HepG2 (cell line): ENCODE data around the gene ADCYAP1R1. TPM values are rescaled to one million over a fixed set of nuclear protein-coding genes. Genes with fewer than 3 reads are reported as not detected.

ENCODE experiments used
- ATAC-seq: fragments of 200-7000 bp; cut with Tn5 transposase; 3 replicates; pipeline ENCODE4 v1.9.1; 2020; ENCODE audit warnings: mild to moderate bottlenecking, moderate library complexity
- BruUV-seq: library from RNA; stranded (reverse); fragments of 400-500 nt; replicated peaks from 2 replicates; lab custom pipeline; 2021; lab: Mats Ljungman, UMichigan
- CTCF ChIA-PET: fragments of 300-600 bp; formaldehyde crosslinking; extraction: SDS; loops from one replicate; lab custom pipeline; 2021; ENCODE audit warnings: low total read pairs, inconsistent platforms, low intra/inter-chr PET ratio; lab: Yijun Ruan, JAX
- POLR2A ChIA-PET: fragments of 350-600 bp; sonication (Branson Sonifier 250); formaldehyde crosslinking; loops from one replicate; lab custom pipeline; 2020; ENCODE audit warnings: antibody characterized with exemption, inconsistent platforms; lab: Yijun Ruan, JAX
- DNase-seq: peaks from one replicate; pipeline ENCODE4 v3.0.0-alpha.2; 2015; ENCODE audit warnings: low spot score
- FAIRE-seq: peaks from 3 replicates; lab custom pipeline; 2011; peaks lifted over from hg19 to GRCh38; lab: Jason Lieb, UNC
- H2AFZ ChIP-seq: one replicate; pipeline ENCODE4 v1.6.1; 2011; ENCODE audit warnings: low read length, inconsistent platforms
- H3K27ac ChIP-seq: fragments of 300-600 bp; 3 replicates; pipeline ENCODE4 v1.8.0; 2011; ENCODE audit warnings: mixed run types, mild to moderate bottlenecking, mixed read lengths, low read length, inconsistent platforms; ENCODE audit not compliant: insufficient read depth; ENCODE audit errors: extremely low read length
- H3K27me3 ChIP-seq, 2 experiments: fragments of 200-600 bp in 1 of 2; 2 replicates in 1 of 2; 3 replicates in 1 of 2; pipeline versions ENCODE4 v1.6.0 to v1.8.0; 2011; ENCODE audit warnings: low read length in 2 of 2, mild to moderate bottlenecking in 2 of 2, moderate library complexity in 2 of 2, inconsistent platforms in 1 of 2; ENCODE audit not compliant: insufficient read depth in 2 of 2, control insufficient read depth in 1 of 2
- H3K36me3 ChIP-seq, 2 experiments: fragments of 200-600 bp in 1 of 2; replicated peaks in 1 of 2; 2 replicates in 1 of 2; 3 replicates in 1 of 2; pipeline versions ENCODE4 v1.5.1 to v1.8.0; 2011; ENCODE audit warnings: low read length in 2 of 2, inconsistent platforms in 1 of 2; ENCODE audit not compliant: insufficient read depth in 2 of 2, control insufficient read depth in 1 of 2
- H3K4me1 ChIP-seq: 2 replicates; pipeline ENCODE4 v1.5.1; 2012; ENCODE audit warnings: low read length, inconsistent platforms; ENCODE audit not compliant: insufficient read depth
- H3K4me2 ChIP-seq: 2 replicates; pipeline ENCODE4 v1.6.0; 2011; ENCODE audit warnings: low read depth, low read length, inconsistent platforms
- H3K4me3 ChIP-seq, 3 experiments: fragments of 200-600 bp in 1 of 3; sonication (generic), shearing (Covaris generic) in 1 of 3; replicated peaks in 1 of 3; 2 replicates each; pipeline ENCODE4 v1.5.1; 2011 to 2016; ENCODE audit warnings: low read length in 3 of 3, inconsistent platforms in 2 of 3, low read depth in 2 of 3, mild to moderate bottlenecking in 2 of 3, control low read depth in 1 of 3, mixed read lengths in 1 of 3; ENCODE audit not compliant: insufficient read depth in 1 of 3
- H3K79me2 ChIP-seq: one replicate; pipeline ENCODE4 v1.6.1; 2011; ENCODE audit warnings: low read length, inconsistent platforms; ENCODE audit not compliant: insufficient read depth
- H3K9ac ChIP-seq: 2 replicates; pipeline ENCODE4 v1.6.0; 2011; ENCODE audit warnings: mild to moderate bottlenecking, low read depth, low read length, inconsistent platforms; ENCODE audit not compliant: insufficient read depth
- H3K9me3 ChIP-seq: 2 replicates; pipeline ENCODE4 v1.5.1; 2012; ENCODE audit warnings: mild to moderate bottlenecking, low read length
- H4K20me1 ChIP-seq: 2 replicates; pipeline ENCODE4 v1.6.0; 2011; ENCODE audit warnings: inconsistent platforms, mild to moderate bottlenecking, low read length, moderate library complexity; ENCODE audit not compliant: insufficient read depth
- KIAA2018 ChIP-seq: sonication (generic); formaldehyde crosslinking; IDR thresholded peaks from 2 replicates; pipeline ENCODE4 v1.5.0; 2020; ENCODE audit warnings: mild to moderate bottlenecking, missing genetic modification reagents, borderline replicate concordance
- SSRP1 ChIP-seq: IDR thresholded peaks from 2 replicates; pipeline ENCODE4 v1.6.1; 2016; ENCODE audit warnings: control low read depth
- THAP8 ChIP-seq: sonication (generic); formaldehyde crosslinking; IDR thresholded peaks from 2 replicates; pipeline ENCODE4 v1.5.1; 2020; ENCODE audit warnings: missing genetic modification reagents, mild to moderate bottlenecking, borderline replicate concordance
- ZNF317 ChIP-seq: sonication (generic); formaldehyde crosslinking; IDR thresholded peaks from 2 replicates; pipeline ENCODE4 v1.5.0; 2020; ENCODE audit warnings: mild to moderate bottlenecking, missing genetic modification reagents
- WGBS: methylation state at CpG from one replicate; pipeline ENCODE4 v1.1.6; 2017; ENCODE audit warnings: low lambda C conversion rate; 5-methylcytosine and 5-hydroxymethylcytosine counted together
- in situ Hi-C: cut with HindIII; loops from 2 replicates; pipeline ENCODE4 v1.10.0; 2017; ENCODE audit warnings: low pct_unique_long_range_greater_than_20kb; ENCODE audit not compliant: extremely low pct_ligation_motif_present
- intact Hi-C: fragments of 100-400 bp; cut with micrococcal nuclease; formaldehyde crosslinking; loops from one replicate; pipeline ENCODE4 v1.10.0; 2022; ENCODE audit not compliant: unreplicated experiment
- polyA plus RNA-seq, 8 experiments: library from polyadenylated mRNA; depleted of rRNA in 3 of 8; stranded (reverse) in 7 of 8; unstranded in 1 of 8; fragments of >200 nt; fragmentation: Illumina TruSeq in 4 of 8; extraction: Trizol in 4 of 8; gene quantifications; 2 replicates each; pipeline versions ENCODE4 v1.2.1 to v1.2.3, GENCODE V29; 2011 to 2016; ENCODE audit warnings: low read depth in 4 of 8, missing spikeins in 1 of 8, mixed read lengths in 1 of 8; ENCODE audit not compliant: insufficient read depth in 1 of 8
- total RNA-seq, 5 experiments: library from RNA; depleted of rRNA; stranded (reverse); fragments of >200 nt; fragmentation: Illumina TruSeq; extraction: Trizol; gene quantifications; 2 replicates each; pipeline ENCODE4 v1.2.3, GENCODE V29; 2016; ENCODE audit warnings: low read depth in 1 of 5
- TF ChIP-seq, protein P1 (sequence below): sonication (generic); formaldehyde crosslinking; IDR thresholded peaks from 2 replicates; pipeline ENCODE4 v1.4.0; 2020; ENCODE audit warnings: low read depth, mild to moderate bottlenecking, missing genetic modification reagents

Gene ADCYAP1R1
- total and polyA plus RNA-seq, 2 of the 13 experiments (the other 11 are each of a cell fraction or from before 2014, with no cell fraction given) = not detected

- no peak for TF ChIP-seq THAP8 (CRISPR knock-in tag)
- TF ChIP-seq, protein P1, sequence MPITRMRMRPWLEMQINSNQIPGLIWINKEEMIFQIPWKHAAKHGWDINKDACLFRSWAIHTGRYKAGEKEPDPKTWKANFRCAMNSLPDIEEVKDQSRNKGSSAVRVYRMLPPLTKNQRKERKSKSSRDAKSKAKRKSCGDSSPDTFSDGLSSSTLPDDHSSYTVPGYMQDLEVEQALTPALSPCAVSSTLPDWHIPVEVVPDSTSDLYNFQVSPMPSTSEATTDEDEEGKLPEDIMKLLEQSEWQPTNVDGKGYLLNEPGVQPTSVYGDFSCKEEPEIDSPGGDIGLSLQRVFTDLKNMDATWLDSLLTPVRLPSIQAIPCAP (CRISPR knock-in tag) = no peak
- TF ChIP-seq, all 625 proteins: peak for 0
These were observed 32.1 kb downstream of the ADCYAP1R1 start (continued) for GRCh38 chr7:31084226-31084625.

GRCh38 chr7:31087351-31087750 is 35.2 kb downstream of the ADCYAP1R1 start:
- ATAC-seq = no peak
- FAIRE-seq = no peak
- Histone ChIP-seq H3K36me3 (no peaks in the 10 kb centered on the region), H3K4me3 (no peak overlapping the region), H3K9me3 (no peaks in the 10 kb centered on the region), H3K27ac (no peak overlapping the region), H4K20me1 (no peaks in the 10 kb centered on the region), H3K79me2 (no peaks in the 10 kb centered on the region), H3K27me3 (peaks cover 1 to 8% of the 10 kb centered on the region in 2 experiments; a peak in 3 of 5 replicates), H3K4me1 (no peaks in the 10 kb centered on the region), H2AFZ (no peak overlapping the region), H3K9ac (no peak overlapping the region), H3K4me2 (no peak overlapping the region)
- intact Hi-C loops = no loop called here
- 14% methylated on average over 4 of the region's 6 CpGs for WGBS
- no peak for DNase-seq
- POLR2A ChIA-PET = no interaction called here
- in situ Hi-C loops = no loop called here
- BruUV-seq = no TSS peak
- CTCF ChIA-PET = no interaction called here
- TF ChIP-seq KIAA2018 = no peak
- TF ChIP-seq ZNF317 (CRISPR knock-in tag) = no peak
- TF ChIP-seq SSRP1 = no peak
